Measurements from ENCODE around the gene ZNF611.
A peak's percentile ranks its signal among the peaks of the same experiment; 100 is the strongest.
"Not testable (repeated sequence)": the region's sequence is repeated elsewhere in the genome, so short reads cannot be mapped to it uniquely, and the experiment has no call there.

Gene ZNF611

DNA sequence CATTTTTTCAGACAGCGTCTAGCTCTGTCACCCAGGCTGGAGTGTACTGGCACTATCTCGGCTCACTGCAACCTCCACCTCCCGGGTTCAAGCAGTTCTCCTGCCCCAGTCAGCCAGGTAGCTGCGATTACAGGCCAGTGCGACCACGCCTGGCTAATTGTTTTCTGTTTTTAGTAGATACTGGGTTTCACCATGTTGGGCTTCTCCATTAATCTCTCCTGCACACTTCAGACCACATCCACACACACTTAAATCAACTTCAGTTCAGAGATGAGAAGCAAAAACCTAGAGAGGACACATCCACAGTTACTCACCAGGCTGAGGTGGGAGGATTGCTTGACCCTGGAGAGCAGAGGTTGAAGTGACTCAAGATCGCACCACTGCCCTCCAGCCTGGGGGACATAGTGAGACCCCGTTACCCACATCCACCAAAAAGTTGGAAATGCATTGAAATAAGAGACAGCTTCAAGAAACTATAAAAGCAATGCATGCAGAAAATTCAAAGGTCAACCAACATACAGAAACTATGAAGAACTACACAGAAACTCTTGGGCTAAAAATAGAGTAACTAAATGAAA is 42.3 kb downstream of the ZNF611 start:
- no peak overlapping the region for H3K4me3 ChIP-seq (replicated peaks in 1 of 2; ENCODE audit: low read depth in 2 of 2, low read length in 2 of 2)
- no peak for DNase-seq (ENCODE audit: low read depth in 2 of 2)

DNA sequence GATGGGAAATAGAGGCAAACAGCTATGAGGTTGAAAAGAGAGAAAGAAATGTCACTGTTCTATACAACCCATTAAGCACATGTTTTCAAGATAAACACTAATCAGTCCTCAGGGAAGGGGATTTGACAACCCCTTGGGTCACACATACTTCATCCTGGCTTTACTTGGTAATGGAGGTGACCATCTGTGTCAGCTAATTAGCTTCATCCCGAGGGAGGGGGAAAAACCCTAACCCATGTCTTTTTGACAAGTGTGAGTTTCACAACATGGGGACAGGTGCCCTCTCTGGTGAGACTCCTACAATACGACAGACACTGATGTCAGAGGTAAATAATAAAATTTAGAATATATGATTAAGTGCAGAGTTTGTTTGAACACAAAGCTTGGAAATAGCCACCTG is 43.1 kb downstream of the ZNF611 start:
- H3K4me3 ChIP-seq (replicated peaks in 1 of 2; ENCODE audit: low read depth in 2 of 2, low read length in 2 of 2): no peak overlapping the region
- TF ChIP-seq, protein P1, sequence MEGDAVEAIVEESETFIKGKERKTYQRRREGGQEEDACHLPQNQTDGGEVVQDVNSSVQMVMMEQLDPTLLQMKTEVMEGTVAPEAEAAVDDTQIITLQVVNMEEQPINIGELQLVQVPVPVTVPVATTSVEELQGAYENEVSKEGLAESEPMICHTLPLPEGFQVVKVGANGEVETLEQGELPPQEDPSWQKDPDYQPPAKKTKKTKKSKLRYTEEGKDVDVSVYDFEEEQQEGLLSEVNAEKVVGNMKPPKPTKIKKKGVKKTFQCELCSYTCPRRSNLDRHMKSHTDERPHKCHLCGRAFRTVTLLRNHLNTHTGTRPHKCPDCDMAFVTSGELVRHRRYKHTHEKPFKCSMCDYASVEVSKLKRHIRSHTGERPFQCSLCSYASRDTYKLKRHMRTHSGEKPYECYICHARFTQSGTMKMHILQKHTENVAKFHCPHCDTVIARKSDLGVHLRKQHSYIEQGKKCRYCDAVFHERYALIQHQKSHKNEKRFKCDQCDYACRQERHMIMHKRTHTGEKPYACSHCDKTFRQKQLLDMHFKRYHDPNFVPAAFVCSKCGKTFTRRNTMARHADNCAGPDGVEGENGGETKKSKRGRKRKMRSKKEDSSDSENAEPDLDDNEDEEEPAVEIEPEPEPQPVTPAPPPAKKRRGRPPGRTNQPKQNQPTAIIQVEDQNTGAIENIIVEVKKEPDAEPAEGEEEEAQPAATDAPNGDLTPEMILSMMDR (IDR thresholded peaks at IDR 0.05; ENCODE audit: low read depth, low read length): no peak

More for the DNA sequence above, 42.3 kb downstream of the ZNF611 start:
- TF ChIP-seq, protein P1 (IDR thresholded peaks at IDR 0.05; ENCODE audit: low read depth, low read length): no peak

GRCh38 chr19:52691215-52691610 is 43.6 kb downstream of the ZNF611 start:
- no peak overlapping the region for H3K4me3 ChIP-seq (replicated peaks in 1 of 2; ENCODE audit: low read depth in 2 of 2, low read length in 2 of 2)
- TF ChIP-seq, protein P1 (IDR thresholded peaks at IDR 0.05; ENCODE audit: low read depth, low read length): no peak
- no peak for DNase-seq (ENCODE audit: low read depth in 2 of 2)

More for the DNA sequence above, 43.1 kb downstream of the ZNF611 start:
- DNase-seq (ENCODE audit: low read depth in 2 of 2): no peak

GRCh38 chr19:52690369-52691214 is 44.3 kb downstream of the ZNF611 start:
- peak overlapping the region; percentile 74 to 75 for H3K4me3 ChIP-seq (replicated peaks in 1 of 2; ENCODE audit: low read depth in 2 of 2, low read length in 2 of 2)
- peak; percentile 95 to 96 for DNase-seq (ENCODE audit: low read depth in 2 of 2)
- TF ChIP-seq, protein P1 (IDR thresholded peaks at IDR 0.05; ENCODE audit: low read depth, low read length): peak; percentile 3

GRCh38 chr19:52689843-52690368 is 44.9 kb downstream of the ZNF611 start:
- peak overlapping the region; percentile 74 to 75 for H3K4me3 ChIP-seq (replicated peaks in 1 of 2; ENCODE audit: low read depth in 2 of 2, low read length in 2 of 2)
- TF ChIP-seq, protein P1 (IDR thresholded peaks at IDR 0.05; ENCODE audit: low read depth, low read length): no peak
- DNase-seq (ENCODE audit: low read depth in 2 of 2): no peak

DNA sequence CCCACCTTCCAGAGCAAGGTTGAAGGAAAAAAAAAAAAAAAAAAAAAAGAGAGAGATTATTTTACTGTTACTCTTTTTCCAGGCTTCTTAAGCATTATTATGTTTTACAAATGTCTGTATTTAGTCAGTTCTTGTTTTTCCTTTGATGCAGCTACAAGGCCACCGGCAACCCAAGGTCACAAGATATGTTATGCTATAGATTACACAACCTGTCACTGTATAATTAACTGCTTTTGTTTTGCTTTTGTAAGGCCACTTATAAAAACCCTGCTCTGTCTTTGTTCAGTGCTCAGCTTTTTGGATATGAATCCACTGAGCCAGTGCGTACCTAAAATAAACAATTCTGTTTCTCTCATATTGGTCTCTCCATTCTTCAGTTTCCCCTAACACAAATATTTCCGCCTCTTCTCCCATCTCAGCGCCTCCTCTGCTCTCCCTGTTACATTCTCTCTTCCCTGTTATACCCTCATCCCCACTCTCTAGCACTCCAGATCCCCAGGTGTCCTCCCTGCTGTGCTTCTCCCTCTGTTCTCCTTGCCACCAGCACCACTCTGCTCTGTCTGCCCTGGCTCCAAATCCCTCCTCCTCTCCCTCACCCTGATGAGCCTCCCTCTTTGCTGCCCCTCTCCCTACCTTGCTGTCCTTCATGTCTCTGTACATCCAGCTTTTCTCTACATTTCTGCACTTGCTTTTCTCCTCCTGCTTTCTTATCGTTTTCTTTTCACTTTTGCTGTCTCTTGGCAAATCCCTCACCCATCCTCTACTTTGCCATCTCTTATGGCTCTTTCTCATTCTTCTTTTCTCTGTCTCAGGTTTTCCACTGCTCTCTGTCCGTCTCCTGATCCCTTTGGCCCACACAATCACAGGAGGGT is 45.7 kb downstream of the ZNF611 start:
- DNase-seq (ENCODE audit: low read depth in 2 of 2): not testable (repeated sequence)
- H3K4me3 ChIP-seq (replicated peaks in 1 of 2; ENCODE audit: low read depth in 2 of 2, low read length in 2 of 2): peak overlapping the region; percentile 74 to 75

Measured in cardiac fibroblast (primary cell).